Dedifferentiated amniotic fluid mesenchymal stem cell (primary cell): Measurements from ENCODE around the gene STK33.

Source experiments
- DNase-seq: peaks from one replicate; pipeline ENCODE4 v3.0.0-alpha.2; 2016; ENCODE audit errors: extremely low spot score

The STK33 gene

DNA sequence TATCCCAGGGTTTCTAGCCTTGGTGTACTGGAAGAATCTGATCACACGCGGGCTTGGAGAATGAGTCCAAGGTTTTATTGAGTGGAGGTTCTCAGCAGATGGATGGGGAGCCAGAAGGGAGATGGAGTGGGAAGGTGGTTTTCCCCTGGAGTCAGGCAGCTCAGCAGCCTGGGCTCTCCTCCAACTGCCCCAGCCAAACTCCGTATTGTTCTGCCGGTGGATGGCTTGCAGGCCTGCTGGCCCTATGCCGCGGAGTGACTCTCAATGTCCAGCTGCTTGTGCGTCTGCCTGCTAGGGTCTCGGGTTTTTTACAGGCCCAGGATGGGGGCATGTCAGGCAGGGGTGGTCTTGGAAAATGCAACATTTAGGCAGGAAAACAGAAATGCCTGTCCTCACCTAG, 168.0 kb downstream of the STK33 start:
- DNase-seq: no peak

DNA sequence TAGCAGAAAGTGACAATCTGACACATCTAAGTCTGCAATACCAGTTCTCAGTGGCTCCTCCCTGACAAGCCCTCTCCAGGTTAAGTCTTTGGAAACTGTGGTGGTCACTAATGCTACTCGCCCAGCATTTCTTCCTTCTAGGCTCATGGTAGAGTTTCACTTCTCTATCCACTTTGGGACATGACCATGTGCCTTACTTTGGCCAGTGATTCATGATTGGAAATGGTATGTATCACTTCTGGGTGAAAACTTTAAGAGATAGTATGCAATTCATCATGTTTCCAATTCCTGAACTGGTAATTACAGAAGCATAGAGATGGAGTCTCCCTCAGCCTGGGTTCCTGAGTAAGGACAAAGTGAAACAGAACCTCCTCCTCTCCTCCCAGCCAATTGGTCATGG, 178.8 kb downstream of the STK33 start:
- DNase-seq: no peak

DNA sequence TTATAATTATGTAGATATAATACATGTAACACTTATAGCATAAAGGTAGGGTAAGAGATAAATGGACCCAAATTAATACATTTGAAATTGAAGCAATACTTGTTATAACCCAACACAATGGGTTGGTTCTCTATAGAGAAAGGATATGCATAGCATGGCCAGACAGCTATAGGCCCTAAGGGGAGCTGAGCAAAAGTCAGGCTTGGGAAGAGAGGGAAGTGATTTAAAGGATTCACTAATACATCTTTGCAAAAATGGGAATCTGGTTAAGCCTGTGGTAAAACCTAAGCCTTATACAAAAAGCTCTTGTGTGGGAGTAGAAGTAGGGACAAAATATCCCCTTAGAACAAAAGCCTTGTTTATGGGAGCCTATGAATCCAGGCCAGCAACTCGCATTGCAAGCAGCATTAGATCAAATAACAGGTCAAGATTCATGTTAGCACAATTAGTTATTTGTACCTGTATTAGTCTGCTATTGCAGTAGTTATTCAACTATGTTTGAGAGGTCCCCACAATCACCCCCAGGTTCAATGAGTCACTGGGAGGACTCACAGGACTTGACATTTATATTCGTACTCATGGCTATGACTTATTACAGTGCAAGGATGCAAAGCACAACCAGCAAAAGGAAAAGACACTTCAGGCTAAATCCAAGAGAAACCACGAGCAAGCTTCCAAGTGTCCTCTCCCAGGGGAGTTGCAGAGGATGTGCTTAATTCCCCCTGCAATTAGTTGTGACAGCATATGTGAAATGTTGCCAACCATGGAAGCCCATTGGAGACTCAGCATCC, 185.7 kb downstream of the STK33 start:
- no peak for DNase-seq

DNA sequence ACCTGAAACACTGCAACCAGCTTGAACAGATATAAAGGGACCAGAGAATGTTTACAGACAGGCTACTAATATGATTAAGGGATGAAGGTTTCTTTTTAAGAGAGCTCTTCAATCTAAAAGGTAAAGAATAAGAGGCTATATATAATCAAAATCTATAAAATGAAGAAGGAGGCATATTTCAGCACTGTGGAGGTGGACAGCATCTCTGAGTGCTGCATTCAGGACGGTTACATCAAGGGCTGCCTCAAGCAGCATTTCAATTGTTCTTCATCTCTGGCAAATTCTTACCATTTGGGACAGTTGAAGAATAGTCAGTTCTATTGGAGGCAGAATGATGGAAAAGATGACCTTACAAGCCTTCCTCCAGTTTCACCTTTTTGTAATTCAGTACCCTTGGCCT, 190.7 kb downstream of the STK33 start:
- DNase-seq: no peak

DNA sequence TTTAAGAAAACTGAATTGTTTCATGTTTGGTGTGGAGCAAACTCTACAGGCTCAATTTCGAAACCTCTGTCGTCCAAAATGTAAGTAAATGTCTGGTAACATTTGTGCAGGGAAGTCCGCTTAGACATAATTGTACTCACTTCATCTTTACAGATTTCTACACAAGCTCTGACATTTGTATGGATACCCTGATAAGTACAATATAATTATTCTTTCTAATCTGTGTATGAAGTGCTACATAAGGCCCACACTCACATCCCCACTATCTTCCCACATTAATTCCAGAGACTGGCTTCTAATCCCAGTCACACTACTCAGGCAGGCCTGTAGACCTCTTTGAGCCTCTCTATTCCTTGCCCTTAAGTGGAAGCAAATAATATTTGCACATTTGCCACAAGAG, 201.1 kb downstream of the STK33 start:
- DNase-seq: no peak

DNA sequence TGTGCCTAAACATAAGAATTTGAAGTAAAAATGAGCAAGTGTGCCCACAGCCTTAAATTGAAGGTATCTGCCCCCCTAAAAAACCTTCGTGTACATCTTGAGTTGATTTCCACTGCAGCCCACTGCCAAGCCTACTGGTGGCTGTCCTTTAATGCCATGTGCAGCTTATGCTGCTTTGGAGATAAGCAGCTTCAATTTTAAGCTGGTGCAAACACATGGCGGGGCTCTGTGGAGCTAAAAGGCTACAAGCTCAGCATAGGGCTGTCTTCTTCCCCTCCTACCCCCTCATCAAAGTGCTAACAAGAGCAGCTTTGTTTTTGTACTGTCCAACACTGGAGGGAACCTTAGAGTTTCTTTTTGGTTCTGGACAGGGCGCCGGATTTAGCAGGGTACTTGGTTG, 201.9 kb downstream of the STK33 start:
- DNase-seq: no peak

DNA sequence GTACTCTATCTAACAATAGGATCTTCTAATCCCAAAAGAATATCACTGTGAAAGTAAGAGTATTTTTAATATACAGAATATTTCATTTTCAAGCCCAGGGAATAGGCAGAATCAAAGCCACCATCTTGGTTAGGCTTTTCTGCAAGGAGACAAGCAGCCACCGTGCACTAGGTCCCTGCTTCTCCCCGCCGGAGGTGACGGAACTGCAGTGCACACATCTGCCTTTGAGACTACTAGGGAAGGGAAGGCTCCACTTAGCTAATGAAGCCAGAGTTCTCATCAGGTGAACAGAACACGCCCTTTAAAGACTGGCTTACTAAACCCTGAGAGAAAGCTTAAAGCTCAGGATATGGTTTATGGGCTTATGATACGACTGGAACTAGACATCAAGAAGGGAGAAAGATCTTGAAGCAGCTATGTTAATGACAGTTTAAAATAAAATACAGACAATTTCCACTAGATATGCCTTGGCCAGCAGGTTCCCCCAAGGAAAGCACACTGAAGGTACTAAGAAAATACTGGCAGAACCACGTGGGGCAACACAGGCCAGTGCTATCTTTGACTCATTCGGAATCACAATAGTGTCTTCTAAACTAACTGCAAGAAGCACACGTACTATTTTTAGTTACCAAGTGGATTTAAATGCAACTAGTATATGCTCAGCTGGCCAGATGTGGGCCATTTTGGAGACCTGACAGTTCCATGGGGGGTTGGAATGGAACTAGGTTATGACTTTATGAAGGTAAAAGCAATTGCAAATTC, 203.0 kb downstream of the STK33 start:
- no peak for DNase-seq

DNA sequence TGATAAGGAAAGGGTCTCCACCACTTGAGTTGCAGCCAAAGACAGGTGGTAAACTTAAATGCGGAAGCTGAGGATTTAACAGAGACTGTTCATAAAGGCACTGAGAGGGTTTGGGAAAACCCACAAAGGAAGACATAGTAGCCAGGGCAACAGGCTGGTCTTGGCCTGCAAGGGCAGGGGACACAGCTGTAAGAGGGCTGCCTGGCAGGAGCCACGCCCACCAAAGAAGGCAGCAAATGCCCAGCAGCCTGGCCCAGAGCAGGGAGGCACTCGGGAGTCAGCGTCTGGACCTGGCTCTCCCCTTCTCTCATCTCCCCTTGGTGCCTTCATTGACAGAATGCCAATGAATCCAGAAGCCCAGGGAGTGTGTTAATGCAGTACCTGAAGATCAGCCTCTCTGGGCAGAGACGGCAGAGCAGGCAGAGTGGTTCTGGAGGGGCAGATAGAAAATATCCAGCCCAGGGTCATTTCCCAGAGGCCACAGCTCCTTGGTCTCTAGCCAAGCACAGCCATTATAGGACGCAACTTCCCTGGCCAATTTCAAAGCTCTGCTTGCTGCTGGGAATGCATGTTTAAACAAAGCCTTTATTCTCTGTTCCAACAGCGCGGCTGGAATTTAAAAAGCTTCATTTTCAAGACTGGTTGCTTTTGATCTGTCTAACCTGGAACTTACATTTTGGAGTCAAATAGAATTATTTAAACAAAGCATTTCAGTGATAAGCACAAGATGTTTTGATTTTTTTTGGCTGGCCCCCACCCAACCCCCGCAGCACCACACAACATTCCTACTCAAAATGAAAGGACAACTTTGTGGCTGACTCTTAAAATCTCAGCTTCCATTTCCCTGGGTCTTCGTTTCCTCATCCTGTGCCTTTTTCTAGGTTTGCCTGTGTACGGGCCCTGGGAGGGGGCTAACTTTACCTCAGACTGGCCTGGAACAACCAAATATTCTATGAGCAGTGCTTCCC, 204.7 kb downstream of the STK33 start:
- DNase-seq: no peak

DNA sequence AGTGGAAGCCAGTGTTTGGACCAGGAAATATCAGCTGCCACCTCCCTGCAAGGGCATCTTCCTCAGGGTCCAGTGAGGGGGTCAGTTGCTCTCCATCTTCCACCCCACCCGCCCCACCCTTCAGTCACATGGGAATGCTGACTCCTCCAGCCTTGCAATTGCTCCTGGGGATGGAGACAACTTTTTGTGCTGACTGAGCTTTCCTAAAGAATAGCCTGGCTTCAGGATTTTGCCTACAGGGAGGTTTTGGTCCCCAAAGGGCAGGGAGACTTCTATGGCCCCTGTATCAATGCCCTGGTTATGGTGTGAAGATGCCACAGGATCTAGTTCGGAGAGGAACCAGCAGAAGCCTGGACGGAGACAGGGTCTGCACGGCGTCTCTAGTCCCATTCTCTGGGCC, 206.3 kb downstream of the STK33 start:
- no peak for DNase-seq

DNA sequence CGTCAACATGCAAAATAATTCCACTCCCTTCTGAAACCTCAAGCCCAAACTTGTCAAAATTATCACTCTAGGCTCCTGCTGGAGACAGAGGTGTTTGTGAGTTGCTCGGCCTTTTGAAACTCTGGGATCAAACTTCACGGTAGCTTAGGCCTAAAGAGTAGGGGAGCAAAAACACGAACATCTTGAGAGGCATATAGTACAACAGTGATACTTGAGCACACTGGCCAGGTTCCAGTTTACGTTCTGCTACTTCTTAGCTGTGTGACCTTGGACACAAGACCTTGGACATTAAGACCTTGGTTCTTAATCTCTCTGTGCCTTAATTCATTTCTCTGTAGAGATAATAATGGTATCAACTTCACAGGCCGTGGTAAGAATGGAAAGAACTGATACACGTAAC, 206.9 kb downstream of the STK33 start:
- DNase-seq: no peak

DNA sequence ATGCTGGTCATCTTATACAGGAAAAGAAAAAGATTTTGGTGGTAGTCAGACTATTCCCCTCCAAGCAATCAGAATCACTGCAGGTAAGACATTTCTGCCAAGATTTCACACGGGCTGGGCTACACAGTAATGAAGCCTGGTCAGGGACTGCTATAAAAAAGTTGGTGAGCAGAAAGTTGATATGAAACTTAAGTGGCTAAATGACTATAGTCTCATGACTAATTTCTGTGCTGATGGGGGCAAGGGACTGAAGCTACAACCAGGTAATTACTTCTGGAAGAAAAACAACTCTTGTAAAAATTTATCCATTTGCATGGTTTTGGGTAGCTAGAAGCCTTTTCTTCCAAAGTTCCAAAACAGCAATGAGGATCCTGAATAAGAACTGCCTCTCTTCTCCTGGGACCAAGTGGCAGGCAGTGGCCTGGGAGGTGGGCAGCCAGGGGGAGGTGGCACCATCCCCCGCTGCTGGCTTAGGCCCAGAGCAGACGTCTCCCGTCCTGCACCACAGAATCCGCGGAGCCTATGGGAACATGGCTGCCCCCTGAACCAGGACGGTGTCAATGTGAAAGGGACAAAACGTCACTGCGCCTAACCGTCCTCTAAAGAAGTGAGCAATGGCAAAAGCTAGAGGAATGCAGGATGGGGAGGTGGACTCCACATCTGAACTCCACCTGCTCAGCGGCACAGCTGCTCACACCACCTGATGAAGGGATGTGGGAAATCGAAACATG, 207.7 kb downstream of the STK33 start:
- no peak for DNase-seq

DNA sequence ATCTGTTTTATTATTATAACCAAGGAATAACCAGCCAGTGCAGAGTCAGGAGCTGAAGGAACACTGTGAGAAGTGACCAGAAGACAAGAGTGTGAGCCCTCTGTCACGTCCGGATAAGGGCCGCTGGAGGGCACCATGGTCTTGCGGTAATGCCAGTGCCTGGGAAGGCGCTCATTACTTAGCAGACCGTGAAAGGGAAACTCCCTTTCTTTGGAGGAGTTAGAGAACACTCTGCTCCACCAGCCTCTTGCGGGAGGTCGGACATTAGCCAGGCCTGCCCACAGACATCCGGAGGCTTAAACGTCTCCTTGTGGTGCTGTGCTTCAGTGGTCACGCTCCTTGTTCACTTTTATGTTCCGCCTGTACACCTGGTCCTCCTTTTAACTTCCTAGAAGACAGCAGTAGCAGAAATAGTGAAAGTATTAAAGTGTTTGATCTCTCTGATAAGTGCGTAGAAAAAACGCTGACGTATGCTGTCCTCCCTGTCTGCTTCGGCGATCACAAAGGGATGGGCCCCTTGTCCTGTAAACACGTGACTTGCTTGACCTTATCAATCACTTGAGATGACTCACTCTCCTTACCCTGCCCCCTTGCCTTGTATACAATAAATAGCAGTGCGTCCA, 209.7 kb downstream of the STK33 start:
- no peak for DNase-seq

DNA sequence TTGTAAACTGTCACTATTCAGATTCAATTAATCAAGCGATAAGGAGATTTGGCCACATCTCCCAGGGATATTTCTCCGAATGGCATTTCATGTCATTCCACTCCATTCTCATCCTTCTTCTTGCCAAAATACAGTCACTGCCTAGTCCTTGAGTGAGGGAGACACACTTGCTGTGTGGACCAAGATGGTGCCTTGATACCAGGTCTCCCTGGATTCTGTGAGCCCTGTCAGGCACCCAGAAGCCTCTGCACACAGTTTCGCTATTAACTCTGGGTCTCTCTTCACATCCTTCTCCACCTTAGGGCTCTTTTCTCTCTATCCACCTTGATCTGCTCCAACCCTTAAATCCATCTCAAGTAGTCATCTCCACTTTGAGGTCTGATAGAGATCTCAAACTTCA, 210.4 kb downstream of the STK33 start:
- no peak for DNase-seq

DNA sequence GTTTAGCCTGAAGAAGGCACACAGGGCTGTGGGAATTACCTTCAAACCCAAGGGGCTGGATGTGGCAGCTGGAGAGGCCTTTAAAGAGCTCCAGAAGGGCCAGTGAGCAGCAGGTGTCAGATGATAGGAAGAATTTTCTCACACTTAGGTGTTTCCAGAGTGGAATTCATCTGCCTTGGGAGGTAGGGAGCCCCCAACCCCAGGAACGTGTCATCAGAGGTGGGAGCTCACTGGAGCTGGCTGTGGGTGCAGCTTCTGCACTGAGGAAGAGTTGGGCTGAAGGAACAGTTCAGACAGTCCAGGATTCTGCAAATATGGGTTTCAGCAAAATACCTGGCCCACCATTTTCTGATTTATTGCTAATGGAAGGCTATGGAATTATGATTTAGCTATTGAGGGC, 210.8 kb downstream of the STK33 start:
- DNase-seq: no peak

DNA sequence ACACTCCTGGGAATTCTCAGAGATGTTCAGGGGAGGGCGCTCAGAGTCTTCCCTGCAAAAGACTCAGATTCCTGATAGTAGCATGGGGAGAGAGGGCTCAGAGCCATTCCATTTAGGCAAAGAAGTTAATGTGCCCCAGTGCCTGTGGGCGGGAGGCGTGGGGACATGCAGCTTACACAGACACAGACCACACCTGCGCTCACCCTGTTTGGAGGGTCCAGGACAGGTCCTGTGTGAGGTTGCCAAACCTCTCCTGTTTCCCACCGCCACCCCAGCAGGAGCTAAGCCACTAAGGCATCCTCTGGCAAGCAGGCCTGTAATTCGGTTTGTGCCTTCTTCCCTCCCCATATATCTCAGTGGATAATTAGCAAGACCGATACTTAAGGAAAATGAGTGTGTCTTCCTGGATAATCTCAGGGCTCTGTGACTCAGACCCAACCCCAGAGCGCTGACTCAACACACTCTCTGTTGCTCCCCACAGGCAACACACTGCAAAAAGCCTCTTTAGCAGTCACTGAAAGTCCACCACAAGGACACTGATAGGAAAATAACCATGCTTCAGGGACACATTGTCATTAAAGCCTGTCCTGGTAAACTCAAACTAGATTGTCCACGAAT, 211.5 kb downstream of the STK33 start:
- DNase-seq: no peak

DNA sequence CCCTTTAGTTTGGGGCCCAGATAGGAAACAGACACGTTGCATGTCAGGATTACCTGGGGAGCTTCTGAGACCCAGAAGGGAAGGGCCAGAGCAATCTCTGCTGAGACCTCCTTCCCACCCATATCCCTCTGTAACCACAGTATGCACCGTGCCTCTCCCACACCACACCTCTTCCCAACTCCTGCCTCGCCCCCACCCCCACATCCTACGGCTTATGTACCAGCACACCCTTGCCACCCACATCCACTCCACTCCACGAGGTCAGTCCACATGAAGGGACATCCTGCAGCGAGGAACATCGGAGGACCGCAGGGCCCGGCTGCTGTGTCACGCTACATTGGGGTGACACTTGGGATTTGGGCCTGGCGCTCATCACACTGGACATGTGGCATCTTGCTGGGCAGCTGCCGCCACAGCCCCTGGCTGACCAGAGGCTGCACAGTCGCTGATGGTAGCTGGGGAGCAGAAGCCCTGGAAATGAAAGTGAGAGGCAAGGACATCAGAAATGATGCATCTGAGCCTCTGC, 212.1 kb downstream of the STK33 start:
- DNase-seq: no peak

DNA sequence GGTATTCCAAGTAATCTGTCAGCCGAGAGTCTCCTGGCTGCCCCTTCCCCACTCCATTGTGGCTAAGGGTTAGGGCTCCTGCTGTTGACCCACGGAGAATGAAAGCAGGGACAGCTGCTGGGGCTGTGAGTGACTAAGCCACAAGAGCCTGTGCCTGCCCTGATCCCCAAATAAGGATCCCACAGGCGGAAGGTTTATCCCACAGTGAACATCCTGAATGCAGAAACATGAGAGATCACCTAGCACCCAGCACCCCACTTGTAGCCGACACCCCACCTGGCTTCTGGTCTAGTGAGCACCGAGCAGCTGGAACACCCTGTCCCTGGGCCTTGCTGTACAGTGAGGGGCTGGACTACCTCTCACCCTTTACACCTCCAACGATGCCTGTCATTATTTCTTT, 212.7 kb downstream of the STK33 start:
- DNase-seq: no peak

DNA sequence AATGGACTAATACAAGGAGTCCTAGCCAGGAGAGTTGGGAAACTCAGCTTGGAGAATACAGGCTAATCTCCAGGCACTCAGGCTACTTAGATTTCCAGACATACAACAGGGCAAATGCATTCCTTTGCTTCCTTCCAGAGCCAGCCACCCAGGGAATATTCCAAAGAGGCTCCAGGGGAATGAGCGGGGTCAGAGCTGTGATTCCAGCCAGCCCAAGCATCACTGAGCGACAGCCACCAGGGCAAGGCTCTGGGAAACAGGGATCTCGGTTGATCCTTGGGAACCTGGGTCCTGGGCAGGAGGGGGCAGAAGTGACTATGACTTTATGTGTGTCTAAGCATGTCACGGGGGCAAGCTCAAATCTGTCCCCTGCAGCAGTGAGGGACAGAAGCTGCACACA, 218.1 kb downstream of the STK33 start:
- DNase-seq: no peak

DNA sequence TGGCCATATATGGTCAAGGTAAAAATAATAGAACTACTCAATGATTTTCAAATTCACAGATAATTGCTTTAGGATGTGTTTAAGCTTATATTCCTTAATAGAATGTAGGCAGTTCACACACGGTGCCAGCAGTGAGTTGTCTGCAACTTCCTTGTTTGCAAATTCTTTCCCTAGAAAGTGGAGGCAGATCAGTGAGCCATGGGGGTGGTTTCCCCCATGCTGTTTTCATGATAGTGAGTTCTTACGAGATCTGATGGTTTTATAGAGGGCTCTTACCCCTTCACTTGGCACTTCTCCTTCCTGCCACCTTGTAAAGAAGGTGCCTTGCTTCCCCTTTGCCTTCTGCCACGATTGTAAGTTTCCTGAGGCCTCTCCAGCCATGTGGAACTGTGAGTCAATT, 218.6 kb downstream of the STK33 start:
- no peak for DNase-seq

DNA sequence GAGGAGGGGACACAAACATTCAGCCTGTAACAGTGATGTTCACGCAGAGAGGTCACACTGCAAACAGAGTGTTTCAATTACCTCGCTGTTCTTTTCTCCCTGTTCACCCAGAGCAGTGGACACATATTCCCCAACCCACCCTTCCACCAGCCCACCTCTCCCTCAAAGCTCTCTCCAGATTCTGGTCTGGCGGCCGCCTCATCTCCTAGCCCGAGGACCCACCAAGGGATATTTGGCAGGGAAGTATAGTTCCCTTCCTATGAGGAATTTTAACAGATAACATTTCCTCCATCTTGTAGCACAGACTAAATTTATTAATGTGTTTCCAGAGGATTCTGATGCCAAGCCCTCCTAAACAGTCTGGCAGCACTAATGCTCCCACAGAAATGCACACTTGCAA, 219.3 kb downstream of the STK33 start:
- DNase-seq: no peak
